Embryonic facial prominence (tissue), 1 donor: Measurements from ENCODE around the gene EED.
"Not testable (repeated sequence)": the region's sequence is repeated elsewhere in the genome, so short reads cannot be mapped to it uniquely, and the experiment has no call there.

ENCODE experiments used
- DNase-seq: peaks from one replicate; pipeline ENCODE4 v3.0.0-alpha.2; 2016; ENCODE audit errors: extremely low spot score

The EED gene

GRCh38 chr11:86249307-86250098 is 5.0 kb downstream of the EED start:
- no peak for DNase-seq

- DNase-seq: no peak
Observed at GRCh38 chr11:86251345-86251744, 6.8 kb downstream of the EED start.

- DNase-seq: no peak
Observed at GRCh38 chr11:86255896-86256295, 11.3 kb downstream of the EED start.

DNA sequence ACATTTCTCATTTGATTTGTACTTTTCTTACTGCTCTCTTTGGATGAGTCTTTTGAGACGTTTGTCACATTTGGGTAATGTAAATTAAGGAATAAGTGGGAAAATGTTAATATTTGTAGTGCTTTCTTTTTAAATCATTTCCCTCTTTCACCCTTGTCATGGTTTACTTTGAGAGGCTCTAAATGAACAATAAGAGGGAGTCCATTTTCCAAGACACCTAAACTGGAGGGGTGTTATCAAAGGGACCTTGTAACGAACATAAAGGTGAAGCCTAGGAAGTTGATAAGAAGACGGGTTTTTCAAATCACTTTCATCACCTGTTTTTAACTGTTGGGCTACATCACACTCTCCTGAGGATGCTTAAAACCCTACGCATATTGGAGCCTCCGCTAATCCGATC is 12.1 kb downstream of the EED start:
- no peak for DNase-seq

GRCh38 chr11:86257446-86257845 is 12.9 kb downstream of the EED start:
- DNase-seq: no peak

- no peak for DNase-seq
Observed at GRCh38 chr11:86259730-86260129, 15.2 kb downstream of the EED start.

- no peak for DNase-seq
Observed at GRCh38 chr11:86261328-86261727, 16.8 kb downstream of the EED start.

- DNase-seq: no peak
Observed at GRCh38 chr11:86262387-86262786, 17.8 kb downstream of the EED start.

GRCh38 chr11:86264649-86265048 is 20.1 kb downstream of the EED start:
- DNase-seq: no peak

DNA sequence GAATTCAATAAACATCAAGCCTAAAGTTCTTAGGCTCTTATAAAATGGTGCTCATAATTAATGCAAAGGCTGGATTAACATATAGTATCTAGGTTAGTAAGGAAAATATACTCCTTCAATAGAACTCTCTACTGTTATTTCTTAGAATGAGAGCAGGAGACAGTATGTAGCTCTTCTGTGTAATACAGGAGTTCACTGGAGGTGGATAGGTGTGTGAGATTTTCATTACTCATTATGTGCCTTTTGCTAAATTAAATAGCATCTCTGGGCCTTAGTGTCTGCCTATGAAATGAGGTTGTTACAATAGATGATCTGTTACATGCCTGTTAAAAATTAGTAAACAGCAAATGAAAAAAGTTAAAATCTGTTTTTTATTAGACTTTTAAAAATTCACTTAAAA is 20.6 kb downstream of the EED start:
- DNase-seq: no peak

DNA sequence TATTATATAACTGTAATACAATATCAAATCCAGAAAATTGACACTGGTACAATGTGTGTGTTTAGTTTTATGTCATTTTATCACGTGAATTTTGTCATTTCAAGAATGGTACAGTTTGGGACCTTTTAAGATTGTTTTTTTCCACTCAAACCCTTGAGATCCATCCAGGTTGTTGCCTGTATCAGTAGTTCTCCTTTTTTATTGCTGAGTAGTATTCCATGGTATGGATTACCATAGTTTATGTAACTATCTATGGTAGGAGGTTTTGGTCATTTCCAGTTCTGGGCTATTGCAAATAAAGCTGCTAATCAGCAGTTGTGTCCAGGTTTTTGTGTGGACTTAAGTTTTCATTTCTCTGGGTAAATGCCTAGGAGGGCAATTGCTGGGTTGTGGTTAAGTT is 25.1 kb downstream of the EED start:
- DNase-seq: no peak

DNA sequence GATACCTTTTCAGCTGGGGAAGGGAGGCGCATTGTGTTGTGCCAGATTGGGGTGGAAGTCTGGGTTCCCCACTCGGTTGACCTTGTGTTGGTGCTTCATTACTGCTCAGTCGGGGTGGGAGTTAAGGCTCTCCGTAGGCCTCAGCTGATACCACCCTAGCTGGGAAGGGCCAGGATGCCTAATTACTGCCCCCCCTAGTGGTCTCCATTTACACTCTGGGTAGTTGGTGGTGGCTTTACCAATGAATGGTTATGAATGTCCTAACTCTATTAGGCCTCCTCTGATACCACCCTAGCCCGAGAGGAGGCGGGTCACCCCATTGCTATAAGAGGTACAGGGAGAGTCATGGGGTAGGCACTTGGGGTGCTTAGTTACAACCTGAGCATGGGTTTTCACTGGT is 29.9 kb downstream of the EED start:
- no peak for DNase-seq

DNA sequence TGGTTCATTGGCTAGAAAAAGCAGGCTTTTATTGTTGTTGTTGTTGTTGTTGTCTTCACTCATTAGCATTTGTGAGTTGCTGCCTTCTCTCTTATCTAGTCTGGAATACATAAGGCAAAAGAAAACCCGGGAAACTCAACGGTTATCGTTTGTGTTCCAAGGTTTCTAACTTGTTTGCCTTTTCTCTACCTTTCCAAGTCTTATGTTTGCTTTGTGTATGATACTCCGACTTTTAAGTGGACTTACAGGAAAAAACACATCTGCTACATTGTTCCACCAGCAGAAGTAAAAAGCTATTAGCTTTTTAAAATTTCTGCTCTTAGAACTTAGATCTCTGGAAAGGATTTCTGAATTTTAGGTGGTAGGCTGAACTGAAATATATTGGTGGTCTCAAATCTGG is 30.4 kb downstream of the EED start:
- no peak for DNase-seq

DNA sequence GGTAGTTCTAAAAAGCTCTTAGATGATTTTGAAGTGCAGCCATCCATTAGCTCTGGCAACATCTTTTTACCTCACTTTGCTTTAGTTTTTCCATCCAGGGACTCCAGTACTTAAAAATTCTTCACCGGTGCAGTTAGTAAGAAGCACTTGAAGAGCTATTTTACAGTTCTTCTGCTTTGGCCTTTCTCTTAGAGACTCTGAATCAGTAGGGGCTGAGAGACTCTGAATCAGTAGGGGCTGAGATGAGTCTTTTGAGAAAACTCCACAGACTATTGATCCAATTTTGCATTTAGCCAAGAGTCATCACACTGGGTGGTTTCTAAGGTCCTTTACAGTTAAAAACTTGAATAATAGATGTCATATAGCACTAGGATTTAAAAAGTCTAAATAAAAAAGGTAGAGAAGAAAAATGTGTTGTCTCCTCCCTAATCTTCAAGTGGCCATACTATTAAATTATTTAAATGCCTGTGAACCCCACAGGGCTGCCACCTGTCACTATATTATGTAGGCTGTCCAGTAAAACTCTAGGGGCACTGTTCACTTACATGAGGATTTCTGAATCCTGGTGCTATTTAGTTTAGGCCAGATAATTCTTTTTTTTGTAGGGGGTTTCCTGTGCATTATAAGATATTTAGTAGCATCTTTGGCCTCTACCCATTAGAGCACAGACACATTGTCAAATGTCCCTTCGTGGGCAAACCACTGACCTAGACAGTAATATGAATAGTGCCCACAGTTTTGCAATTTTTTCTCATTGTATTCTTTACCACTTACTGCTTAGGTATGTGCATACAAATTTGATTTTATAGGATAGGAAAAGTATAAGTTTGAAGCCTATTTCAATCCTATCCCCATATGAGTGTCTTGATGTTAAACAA is 31.2 kb downstream of the EED start:
- DNase-seq: no peak

- DNase-seq: no peak
Observed at GRCh38 chr11:86277741-86278140, 33.2 kb downstream of the EED start.

GRCh38 chr11:86278226-86278625 is 33.7 kb downstream of the EED start:
- DNase-seq: no peak

- no peak for DNase-seq
Observed at GRCh38 chr11:86279747-86280146, 35.2 kb downstream of the EED start.

DNA sequence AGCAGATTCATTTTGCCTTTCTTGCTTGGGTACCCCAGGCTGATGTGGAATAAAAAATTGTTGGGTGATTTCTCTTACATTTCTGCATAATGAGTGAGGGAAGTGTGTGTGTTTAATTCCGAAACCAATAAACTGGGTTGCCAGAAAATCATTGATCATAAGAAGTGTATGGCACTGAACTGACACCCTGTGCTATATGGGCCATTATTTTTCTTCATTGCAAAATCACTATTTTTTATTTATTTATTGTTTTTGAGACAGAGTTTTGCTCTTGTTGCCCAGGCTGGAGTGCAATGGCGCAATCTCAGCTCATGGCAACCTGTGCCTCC is 42.9 kb downstream of the EED start:
- no peak for DNase-seq

DNA sequence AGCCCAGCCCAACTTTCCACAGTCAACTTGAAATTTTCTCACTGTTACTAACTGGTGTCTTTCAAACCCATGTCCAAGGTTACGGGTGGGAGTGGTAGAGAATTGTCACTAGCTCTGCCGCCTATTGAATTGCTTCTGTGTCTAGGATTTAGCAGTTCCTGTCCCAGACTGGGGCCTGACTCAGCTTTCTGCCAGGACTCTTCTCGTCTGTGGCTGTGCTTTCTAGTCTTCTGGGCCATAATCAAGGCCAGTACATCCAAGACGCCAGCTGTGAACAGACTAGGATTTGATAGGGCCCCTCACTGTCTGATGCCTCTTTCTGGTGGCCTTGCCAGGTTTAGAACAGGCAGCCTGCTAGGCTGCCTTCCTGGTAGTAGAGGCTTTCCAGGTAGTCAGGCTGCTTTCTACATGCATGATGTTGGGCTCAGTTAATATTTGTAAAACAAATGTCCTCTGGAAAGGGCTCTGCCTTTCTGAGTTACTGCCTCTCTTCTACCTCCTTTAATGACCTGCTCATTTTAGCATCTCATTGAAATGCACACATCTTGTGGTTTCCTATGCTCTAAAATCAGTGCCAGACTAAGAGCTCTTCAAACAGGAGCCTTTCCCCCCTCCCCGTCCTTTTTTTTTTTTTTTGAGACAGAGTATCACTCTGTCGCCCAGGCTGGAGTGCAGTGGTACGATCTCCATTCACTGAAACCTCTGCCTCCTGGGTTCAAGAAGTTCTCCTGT is 44.4 kb downstream of the EED start:
- no peak for DNase-seq

- not testable (repeated sequence) for DNase-seq
Observed at GRCh38 chr11:86289508-86290280, 45.1 kb downstream of the EED start.

GRCh38 chr11:86291466-86292262 is 47.1 kb downstream of the EED start:
- DNase-seq: no peak
